Astrocyte (in vitro differentiated cells and primary cell): ENCODE data around the gene STRBP. TPM values are rescaled to one million over a fixed set of nuclear protein-coding genes. Genes with fewer than 3 reads are reported as not detected.

Source experiments
- DNase-seq: peaks from one replicate; pipeline ENCODE4 v3.0.0-alpha.2; 2010; ENCODE audit warnings: low read depth
- FAIRE-seq: peaks from 2 replicates; lab custom pipeline; 2011; peaks lifted over from hg19 to GRCh38; lab: Jason Lieb, UNC
- H2AFZ ChIP-seq: 2 replicates; pipeline ENCODE4 v1.6.0; 2012; ENCODE audit warnings: low read depth, low read length, inconsistent platforms
- H3K27ac ChIP-seq: 2 replicates; pipeline ENCODE4 v1.5.1; 2011; ENCODE audit warnings: low read depth, low read length, inconsistent platforms
- H3K27me3 ChIP-seq: 2 replicates; pipeline ENCODE4 v1.6.0; 2011; ENCODE audit warnings: low read length, inconsistent platforms; ENCODE audit not compliant: insufficient read depth
- H3K36me3 ChIP-seq: 2 replicates; pipeline ENCODE4 v1.5.1; 2011; ENCODE audit warnings: low read length, inconsistent platforms; ENCODE audit not compliant: insufficient read depth
- H3K4me1 ChIP-seq: 2 replicates; pipeline ENCODE4 v1.5.1; 2011; ENCODE audit warnings: low read length, inconsistent platforms; ENCODE audit not compliant: insufficient read depth
- H3K4me2 ChIP-seq: 2 replicates; pipeline ENCODE4 v1.6.0; 2012; ENCODE audit warnings: low read length, inconsistent platforms
- H3K4me3 ChIP-seq: 2 replicates; pipeline ENCODE4 v1.5.1; 2011; ENCODE audit warnings: low read depth, mild to moderate bottlenecking, low read length, inconsistent platforms; ENCODE audit not compliant: insufficient read depth
- H3K79me2 ChIP-seq: 2 replicates; pipeline ENCODE4 v1.6.0; 2012; ENCODE audit warnings: mild to moderate bottlenecking, low read length, inconsistent platforms; ENCODE audit not compliant: insufficient read depth
- H3K9ac ChIP-seq: 2 replicates; pipeline ENCODE4 v1.6.0; 2012; ENCODE audit warnings: mild to moderate bottlenecking, low read length, inconsistent platforms
- H3K9me3 ChIP-seq: 2 replicates; pipeline ENCODE4 v1.5.1; 2012; ENCODE audit warnings: low read depth, mild to moderate bottlenecking, low read length, inconsistent platforms; ENCODE audit not compliant: insufficient read depth
- H4K20me1 ChIP-seq: 2 replicates; pipeline ENCODE4 v1.6.0; 2012; ENCODE audit warnings: low read length, inconsistent platforms; ENCODE audit not compliant: insufficient read depth
- H3K27ac Mint-ChIP-seq: one replicate; pipeline ENCODE4 v1.8.0; 2021; ENCODE audit warnings: mild to moderate bottlenecking, mixed read lengths; ENCODE audit not compliant: unreplicated experiment
- H3K27me3 Mint-ChIP-seq: one replicate; pipeline ENCODE4 v1.8.0; 2021; ENCODE audit warnings: low read depth, mixed read lengths; ENCODE audit not compliant: unreplicated experiment
- H3K36me3 Mint-ChIP-seq: one replicate; pipeline ENCODE4 v1.8.0; 2021; ENCODE audit warnings: low read depth, mixed read lengths; ENCODE audit not compliant: unreplicated experiment
- H3K4me1 Mint-ChIP-seq: one replicate; pipeline ENCODE4 v1.8.0; 2021; ENCODE audit warnings: low read depth, mixed read lengths; ENCODE audit not compliant: unreplicated experiment
- H3K4me3 Mint-ChIP-seq: one replicate; pipeline ENCODE4 v1.8.0; 2021; ENCODE audit warnings: mild to moderate bottlenecking, moderate library complexity, mixed read lengths; ENCODE audit not compliant: unreplicated experiment
- H3K9me3 Mint-ChIP-seq: one replicate; pipeline ENCODE4 v1.8.0; 2021; ENCODE audit warnings: mild to moderate bottlenecking, mixed read lengths; ENCODE audit not compliant: unreplicated experiment
- EZH2 ChIP-seq: IDR thresholded peaks from 2 replicates; pipeline ENCODE4 v1.6.1; 2012; ENCODE audit warnings: mild to moderate bottlenecking, low read length, inconsistent platforms; ENCODE audit not compliant: insufficient read depth
- total RNA-seq: library from RNA; stranded (reverse); gene quantifications from 2 replicates; pipeline ENCODE4 v1.2.1, GENCODE V29; 2021
- TF ChIP-seq, protein P1 (sequence below): IDR thresholded peaks from 2 replicates; pipeline ENCODE4 v1.5.1; 2011; ENCODE audit warnings: low read depth, mild to moderate bottlenecking, inconsistent platforms, low read length, moderate library complexity; ENCODE audit not compliant: insufficient read depth

The STRBP gene
- total RNA-seq, 1 donor from 2014 or later, result 13.1 TPM

DNA sequence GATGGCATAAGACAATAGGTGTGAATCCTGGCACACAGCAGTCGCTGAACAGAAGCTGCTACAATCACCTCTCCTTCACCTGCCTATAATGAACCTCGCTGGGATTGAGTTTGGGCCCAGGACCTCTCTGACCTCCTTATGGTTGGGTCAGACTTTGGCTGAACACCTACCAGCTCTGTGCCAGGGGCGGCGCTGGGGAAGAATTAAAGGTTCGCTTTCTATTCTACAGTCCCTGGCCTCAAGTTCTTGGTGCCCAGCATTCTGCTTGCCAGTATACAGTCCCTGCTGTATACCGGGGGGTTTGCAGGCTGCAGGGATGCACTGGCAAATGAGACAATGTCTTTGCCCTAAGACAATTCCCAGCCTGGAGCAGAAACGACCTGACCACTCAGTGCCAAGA lies 895 bp upstream of the STRBP start:
- peaks cover 14% of the 10 kb centered on the region for H3K27me3 ChIP-seq
- H4K20me1 ChIP-seq, result peaks cover 16% of the 10 kb centered on the region
- H3K27me3 Mint-ChIP-seq, result peaks cover 15% of the 10 kb centered on the region
- no peaks in the 10 kb centered on the region for H3K9me3 Mint-ChIP-seq
- H2AFZ ChIP-seq, result peak overlapping the region; percentile 80
- peak overlapping the region; percentile 74 for H3K4me3 ChIP-seq
- peak overlapping the region; percentile 82 for H3K4me2 ChIP-seq
- no peak for FAIRE-seq
- H3K36me3 Mint-ChIP-seq, result no peaks in the 10 kb centered on the region
- H3K79me2 ChIP-seq, result no peaks in the 10 kb centered on the region
- H3K4me3 Mint-ChIP-seq, result peak overlapping the region; percentile 74
- peak overlapping the region; percentile 33 for H3K9ac ChIP-seq
- H3K4me1 ChIP-seq, result peaks cover 3% of the 10 kb centered on the region
- DNase-seq, result no peak
- H3K27ac ChIP-seq, result no peak overlapping the region
- no peak overlapping the region for H3K27ac Mint-ChIP-seq
- no peaks in the 10 kb centered on the region for H3K4me1 Mint-ChIP-seq
- H3K36me3 ChIP-seq, result no peaks in the 10 kb centered on the region
- TF ChIP-seq EZH2, result no peak
- TF ChIP-seq, protein P1, sequence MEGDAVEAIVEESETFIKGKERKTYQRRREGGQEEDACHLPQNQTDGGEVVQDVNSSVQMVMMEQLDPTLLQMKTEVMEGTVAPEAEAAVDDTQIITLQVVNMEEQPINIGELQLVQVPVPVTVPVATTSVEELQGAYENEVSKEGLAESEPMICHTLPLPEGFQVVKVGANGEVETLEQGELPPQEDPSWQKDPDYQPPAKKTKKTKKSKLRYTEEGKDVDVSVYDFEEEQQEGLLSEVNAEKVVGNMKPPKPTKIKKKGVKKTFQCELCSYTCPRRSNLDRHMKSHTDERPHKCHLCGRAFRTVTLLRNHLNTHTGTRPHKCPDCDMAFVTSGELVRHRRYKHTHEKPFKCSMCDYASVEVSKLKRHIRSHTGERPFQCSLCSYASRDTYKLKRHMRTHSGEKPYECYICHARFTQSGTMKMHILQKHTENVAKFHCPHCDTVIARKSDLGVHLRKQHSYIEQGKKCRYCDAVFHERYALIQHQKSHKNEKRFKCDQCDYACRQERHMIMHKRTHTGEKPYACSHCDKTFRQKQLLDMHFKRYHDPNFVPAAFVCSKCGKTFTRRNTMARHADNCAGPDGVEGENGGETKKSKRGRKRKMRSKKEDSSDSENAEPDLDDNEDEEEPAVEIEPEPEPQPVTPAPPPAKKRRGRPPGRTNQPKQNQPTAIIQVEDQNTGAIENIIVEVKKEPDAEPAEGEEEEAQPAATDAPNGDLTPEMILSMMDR, result no peak
- no peaks in the 10 kb centered on the region for H3K9me3 ChIP-seq

DNA sequence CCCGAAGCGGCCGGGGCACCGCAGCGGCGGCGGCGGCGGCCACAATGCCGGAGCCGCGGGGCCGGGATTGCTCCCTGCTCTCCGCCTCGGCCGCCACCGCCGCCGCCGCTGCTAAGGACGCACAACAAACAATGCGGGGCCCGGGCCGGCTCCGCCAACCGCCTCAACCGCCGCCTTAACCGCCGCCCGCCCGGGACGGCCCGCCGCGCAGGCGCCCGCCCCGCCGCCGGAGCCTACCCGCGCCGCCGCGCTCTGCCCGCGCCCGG lies 254 bp downstream of the STRBP start:
- Histone ChIP-seq H3K36me3 (no peaks in the 10 kb centered on the region), H4K20me1 (peaks cover 18% of the 10 kb centered on the region), H3K9me3 (no peaks in the 10 kb centered on the region), H3K27me3 (peaks cover 14% of the 10 kb centered on the region), H3K4me3 (peak overlapping the region; percentile 74), H3K9ac (peak overlapping the region; percentile 68), H2AFZ (peak overlapping the region; percentile 77), H3K4me2 (peak overlapping the region; percentile 82), H3K4me1 (peaks cover 3% of the 10 kb centered on the region), H3K79me2 (no peaks in the 10 kb centered on the region), H3K27ac (no peak overlapping the region)
- H3K36me3 Mint-ChIP-seq, result no peaks in the 10 kb centered on the region
- FAIRE-seq (no peak), DNase-seq (no peak)
- H3K27me3 Mint-ChIP-seq, result peaks cover 15% of the 10 kb centered on the region
- no peaks in the 10 kb centered on the region for H3K9me3 Mint-ChIP-seq
- H3K4me1 Mint-ChIP-seq, result no peaks in the 10 kb centered on the region
- no peak overlapping the region for H3K27ac Mint-ChIP-seq
- H3K4me3 Mint-ChIP-seq, result no peak overlapping the region
- no peak for TF ChIP-seq EZH2
- TF ChIP-seq, protein P1, result no peak

- no peaks in the 10 kb centered on the region for H3K4me1 Mint-ChIP-seq
- H3K27ac Mint-ChIP-seq, result peak overlapping the region; percentile 27
- H3K4me3 ChIP-seq, result peak overlapping the region; percentile 74
- no peak for FAIRE-seq
- H3K36me3 ChIP-seq, result no peaks in the 10 kb centered on the region
- peaks cover 3% of the 10 kb centered on the region for H3K4me1 ChIP-seq
- peak overlapping the region; percentile 68 for H3K9ac ChIP-seq
- DNase-seq, result no peak
- H3K27me3 ChIP-seq, result peaks cover 14% of the 10 kb centered on the region
- peaks cover 15% of the 10 kb centered on the region for H3K27me3 Mint-ChIP-seq
- H3K9me3 Mint-ChIP-seq, result no peaks in the 10 kb centered on the region
- peaks cover 21% of the 10 kb centered on the region for H4K20me1 ChIP-seq
- peak overlapping the region; percentile 81 for H3K4me3 Mint-ChIP-seq
- no peaks in the 10 kb centered on the region for H3K36me3 Mint-ChIP-seq
- no peaks in the 10 kb centered on the region for H3K9me3 ChIP-seq
- H2AFZ ChIP-seq, result peak overlapping the region; percentile 77
- no peak overlapping the region for H3K27ac ChIP-seq
- no peaks in the 10 kb centered on the region for H3K79me2 ChIP-seq
- H3K4me2 ChIP-seq, result peak overlapping the region; percentile 82
- TF ChIP-seq, protein P1, result no peak
- no peak for TF ChIP-seq EZH2
Observed at GRCh38 chr9:123267481-123268198, 746 bp downstream of the STRBP start.
